SW 1271 (cell line): ENCODE results near the gene PTGDR2.
"Not testable (repeated sequence)": the region's sequence is repeated elsewhere in the genome, so short reads cannot be mapped to it uniquely, and the experiment has no call there.

Experiments
- DNase-seq, 2 experiments: peaks; one replicate each; lab custom pipeline; 2025; lab: John Stamatoyannopoulos, UW

Gene PTGDR2

DNA sequence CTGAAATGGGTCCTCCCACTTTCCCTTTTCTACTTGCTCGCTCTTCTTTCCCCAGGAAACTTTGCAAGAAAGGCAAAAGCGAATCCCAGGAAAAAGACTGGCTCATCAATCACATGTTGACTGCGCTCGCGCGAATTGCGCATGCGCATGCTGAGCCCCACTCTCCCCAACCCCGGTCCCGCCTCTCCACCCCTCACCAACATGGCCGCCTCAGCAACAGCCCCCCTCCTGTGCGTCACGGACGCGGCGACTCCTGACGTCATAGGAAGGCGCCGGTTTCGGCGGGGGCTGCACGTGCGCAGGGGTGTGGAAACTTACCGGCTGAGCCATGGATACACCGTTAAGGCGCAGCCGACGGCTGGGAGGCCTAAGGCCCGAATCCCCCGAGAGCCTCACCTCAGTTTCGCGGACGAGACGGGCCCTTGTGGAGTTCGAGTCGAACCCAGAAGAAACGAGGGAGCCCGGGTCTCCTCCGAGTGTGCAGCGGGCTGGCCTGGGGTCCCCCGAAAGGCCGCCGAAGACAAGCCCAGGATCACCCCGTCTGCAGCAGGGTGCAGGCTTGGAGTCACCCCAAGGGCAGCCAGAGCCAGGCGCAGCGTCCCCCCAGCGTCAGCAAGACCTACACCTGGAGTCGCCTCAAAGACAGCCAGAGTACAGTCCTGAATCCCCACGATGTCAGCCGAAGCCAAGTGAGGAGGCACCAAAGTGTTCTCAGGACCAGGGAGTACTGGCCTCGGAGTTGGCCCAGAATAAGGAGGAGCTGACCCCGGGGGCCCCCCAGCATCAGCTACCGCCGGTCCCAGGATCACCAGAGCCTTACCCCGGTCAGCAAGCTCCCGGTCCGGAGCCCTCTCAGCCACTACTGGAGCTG lies 13.7 kb downstream of the PTGDR2 start, which contains the start of gene CCDC86:
Gene CCDC86, plus strand, starts transcription at position 317 of the 871 bp plus-strand sequence. Its CDS starts 12 bp downstream, at position 329.
- DNase-seq = peak; percentile 80 to 88

DNA sequence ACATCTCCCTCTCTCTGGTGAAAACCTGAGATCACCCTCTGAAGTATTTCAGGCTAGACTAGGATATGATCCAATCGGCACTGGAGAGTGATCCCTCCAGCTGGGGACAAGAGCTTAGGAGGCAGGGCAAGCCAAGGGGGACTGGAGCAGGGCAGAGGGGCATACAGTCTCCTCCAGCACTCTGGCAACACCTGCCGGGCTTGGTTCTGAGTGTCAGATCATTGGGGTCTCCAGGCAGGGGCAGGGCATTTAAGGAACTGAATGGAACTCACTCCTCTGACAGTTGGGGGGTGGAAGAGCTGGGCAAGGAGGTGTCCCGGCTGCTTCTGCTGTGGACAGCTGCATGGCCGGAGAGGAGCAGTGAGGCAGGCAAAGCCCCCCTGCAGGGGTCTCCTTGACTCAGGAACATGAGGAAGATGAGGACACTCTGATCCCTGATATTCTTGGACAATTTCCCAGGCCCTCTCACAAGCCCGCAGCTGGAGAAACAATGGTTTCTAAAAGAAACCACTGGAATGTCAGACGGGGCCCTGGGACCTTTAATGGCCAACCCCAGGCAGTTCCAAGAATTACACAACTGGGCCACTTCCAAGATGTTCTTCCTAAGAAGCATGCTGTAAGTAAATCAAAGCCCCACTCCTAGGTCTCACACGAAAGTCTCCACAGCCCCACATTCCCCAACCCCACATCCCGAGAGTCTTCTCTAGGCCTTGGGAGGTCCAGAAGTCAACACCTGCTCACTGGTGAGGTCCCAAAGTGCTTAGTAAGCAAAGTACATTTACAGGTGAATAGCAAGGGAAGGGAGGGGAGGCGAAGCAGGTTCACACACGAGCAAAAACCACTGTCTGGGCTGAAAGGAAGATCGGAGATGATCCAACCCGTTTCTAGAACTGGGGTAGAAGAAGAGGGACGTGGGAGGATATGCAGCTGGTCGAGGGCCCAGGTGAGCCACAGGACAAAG lies 15.0 kb downstream of the PTGDR2 start:
- DNase-seq = no peak

DNA sequence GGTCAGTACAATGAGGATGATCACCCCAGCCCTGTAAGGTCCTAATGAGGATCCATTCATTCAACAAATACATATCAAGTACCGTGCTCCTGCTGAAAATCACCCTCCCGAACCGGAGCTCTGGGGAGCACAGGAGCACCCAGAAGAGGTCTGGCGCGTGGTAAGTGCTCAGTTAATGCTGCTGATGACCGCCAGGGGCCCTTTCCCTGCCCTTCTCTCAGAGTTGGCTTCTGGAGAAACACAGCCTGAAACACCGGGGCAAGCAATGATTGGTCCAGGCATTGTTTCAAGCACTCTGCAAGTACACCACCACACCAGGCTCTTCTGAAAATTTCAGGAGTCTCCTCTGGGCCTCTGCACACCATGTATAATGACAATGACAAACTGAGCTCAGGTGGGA lies 17.6 kb downstream of the PTGDR2 start:
- DNase-seq = no peak

DNA sequence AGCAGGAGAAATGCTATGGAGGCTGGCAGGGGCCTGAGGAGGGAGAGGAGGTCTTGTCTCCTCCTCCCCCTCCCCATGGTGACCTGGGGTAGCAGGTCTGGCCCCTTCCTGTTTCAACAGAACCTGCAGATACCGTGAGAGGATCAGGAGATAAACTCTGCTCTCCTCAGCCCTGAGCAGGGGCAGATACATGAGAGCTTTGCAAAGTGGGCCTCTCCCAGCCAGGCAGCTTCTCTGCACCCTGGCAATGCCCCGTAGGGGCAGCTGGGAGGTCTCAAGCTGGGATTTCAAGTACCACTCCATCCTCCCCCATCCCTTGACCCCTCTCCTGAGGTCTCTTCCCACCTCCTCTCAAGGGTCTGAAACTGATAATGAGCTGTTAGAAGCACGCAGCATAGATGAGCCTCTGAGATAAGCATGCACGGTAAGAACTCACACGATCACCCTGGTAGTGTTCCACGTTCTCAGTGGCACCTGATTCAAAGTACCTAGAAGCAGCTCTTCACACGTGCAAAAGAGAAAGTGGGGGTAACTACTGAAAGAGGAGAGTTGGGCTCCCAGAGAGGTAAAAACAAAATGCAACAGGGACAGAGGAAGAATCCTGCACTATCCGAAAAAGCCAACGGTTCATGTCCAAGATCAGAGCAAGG lies 18.8 kb downstream of the PTGDR2 start:
- no peak for DNase-seq

DNA sequence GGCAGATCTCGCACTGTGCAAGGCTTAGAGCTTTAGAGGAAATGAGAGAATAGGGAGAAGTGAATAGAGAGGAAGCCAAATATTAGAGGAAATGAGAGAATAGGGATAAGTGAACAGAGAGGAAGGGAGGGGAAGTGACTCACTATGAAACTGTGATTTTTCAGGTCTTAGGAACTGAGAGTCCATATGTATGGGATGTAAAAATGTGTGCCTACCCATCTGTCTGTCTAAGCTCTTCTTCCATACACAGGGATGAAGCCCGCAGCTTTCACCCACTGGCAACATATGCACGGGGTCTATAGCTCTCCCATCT lies 20.3 kb downstream of the PTGDR2 start:
- no peak for DNase-seq

DNA sequence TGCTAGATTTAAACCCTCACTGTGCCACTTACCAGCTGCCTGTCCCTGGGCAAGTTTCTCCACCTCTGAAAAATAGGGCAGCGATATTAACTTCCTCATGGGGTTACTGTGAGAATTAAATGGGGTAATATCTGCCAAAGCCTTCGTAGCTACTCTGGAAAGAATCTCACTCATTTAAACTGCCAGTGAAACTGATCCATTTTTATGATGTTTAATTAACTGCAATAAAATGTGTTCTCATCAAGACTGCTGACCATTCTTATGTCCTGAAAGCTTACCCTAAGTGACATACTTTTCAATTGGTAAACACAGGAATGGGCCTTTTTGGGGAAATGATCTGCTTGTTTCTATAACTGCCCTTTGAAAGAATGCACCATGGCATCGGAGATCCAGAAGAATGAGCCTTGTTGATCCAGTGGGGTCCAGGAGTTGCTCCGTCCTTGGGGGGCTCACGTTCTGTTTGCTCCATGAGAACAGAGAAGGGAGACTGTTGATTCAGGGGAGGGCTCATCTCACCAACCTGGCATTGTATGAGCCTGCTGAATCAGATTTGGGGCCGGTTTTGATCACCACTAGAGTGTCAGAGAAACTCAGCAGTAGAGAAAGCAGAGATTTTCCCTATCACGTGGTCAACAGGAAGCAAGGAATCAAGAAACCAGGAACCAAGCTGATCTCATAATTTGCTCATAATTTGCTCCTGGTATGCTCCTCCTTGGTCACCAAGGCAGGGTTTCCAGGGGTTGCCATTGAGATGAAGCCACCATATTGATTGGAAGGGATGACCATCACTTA lies 20.8 kb downstream of the PTGDR2 start:
- DNase-seq = no peak

DNA sequence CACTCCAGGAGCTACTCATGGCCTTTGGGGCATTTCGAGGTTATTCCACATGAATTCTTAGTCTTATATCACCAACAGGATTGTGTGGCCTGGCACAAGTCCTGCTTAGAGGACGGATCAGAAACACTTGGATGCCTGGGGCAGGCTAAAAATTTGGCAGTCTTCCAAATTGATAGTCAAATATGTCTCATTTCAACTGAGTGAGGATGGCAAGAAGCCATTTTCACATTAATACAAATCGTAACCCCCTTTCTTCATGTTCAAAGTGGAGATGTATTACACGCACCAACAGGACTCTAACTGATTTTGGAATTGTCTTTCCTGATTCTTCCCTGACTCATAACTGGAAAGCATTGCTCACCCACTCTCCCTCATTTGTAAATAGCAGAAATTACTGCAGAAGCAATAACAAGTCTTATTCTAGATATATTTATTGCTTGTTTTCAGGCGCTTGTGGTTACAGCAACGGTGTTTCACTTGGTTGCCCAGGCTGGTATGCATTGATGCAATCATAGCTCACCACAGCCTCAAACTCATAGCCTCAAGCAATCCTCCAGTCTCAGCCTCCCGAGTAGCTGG lies 24.2 kb downstream of the PTGDR2 start:
- DNase-seq = no peak

DNA sequence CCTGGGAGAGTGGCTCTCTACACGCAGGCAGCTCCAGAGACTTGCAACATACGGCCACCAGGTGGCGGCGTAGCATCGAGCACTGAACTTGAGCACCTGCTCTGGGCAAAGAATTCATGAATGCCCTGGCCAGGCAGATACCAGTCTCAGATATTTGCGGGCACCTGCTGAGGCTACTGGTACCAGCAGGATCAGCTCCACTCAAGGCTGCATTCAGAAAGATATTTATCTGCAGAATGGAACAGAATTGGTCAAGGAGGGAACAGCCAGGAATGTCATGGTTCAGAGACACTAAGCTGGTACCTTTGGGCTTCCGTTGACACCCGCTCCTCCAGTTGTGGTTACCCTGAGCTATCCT lies 24.6 kb downstream of the PTGDR2 start:
- peak in 1 of 2 experiments; percentile 75 for DNase-seq

DNA sequence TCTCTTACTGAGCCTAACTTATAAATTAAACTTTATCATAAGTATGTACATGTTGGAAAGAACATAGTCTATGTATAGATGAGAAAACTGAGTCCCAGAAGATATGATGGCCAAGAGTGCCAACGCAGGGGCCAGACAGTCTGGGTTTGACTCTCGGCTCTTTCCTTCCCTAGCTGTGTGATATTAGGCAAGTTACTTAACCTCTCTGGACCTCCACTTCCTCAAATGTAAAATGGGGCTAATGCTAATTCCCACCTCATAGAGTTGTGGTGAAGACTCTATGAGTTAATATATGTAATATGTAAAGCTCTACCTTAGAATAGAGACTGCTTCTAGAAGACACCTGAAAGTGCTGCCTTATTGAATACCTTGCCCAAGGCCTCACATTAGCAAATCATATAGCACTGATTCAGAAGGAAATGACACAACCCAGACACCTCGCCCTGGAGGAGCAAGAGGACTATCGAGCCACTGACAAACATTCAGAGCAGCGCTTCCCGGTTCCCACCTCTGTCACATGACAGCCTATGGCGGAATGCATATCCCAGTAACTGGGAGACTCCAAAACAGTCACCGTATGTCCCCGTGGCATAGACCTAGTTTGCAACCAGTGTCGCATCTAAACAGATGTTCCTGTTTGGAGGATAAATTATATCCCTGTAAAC lies 25.1 kb downstream of the PTGDR2 start:
- no peak for DNase-seq

DNA sequence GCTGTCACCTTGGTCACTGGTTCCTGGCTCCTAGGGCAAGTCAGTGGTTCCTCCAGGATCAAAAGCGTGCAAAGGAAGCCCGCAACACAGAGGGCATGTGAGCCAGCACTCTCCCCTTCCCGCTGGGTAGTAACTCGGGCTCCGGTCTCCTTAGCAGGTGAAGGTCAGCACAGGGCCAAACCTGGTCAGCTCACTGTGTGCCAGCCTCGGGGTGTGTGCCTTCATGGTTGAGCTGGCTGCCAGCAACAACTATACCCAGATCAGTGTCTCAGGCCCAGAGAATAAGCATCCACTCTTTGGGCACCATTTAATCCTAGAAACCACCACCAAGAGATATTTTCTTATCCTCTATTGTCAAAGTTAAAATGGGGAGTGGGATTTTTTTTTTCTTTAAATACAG lies 30.0 kb downstream of the PTGDR2 start:
- no peak for DNase-seq

DNA sequence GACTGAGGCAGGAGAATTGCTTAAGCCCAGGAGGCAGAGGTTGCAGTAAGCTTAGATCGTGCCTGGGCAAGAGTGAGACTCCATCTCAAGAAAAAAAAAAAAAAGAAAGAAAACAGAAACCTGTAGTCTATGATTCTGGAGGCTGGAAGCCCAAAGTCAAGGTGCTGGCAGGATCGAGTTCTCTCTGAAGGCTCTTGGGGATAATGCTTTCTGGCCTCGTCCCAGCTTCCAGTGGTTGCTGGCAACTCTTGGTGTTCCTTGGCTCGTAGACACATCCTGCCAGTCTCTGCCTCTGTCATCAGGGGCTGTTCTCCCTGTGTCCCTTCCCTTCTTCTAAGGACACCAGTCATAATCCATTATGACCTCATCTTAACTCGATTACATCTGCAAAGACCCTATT lies 30.6 kb downstream of the PTGDR2 start:
- no peak for DNase-seq

DNA sequence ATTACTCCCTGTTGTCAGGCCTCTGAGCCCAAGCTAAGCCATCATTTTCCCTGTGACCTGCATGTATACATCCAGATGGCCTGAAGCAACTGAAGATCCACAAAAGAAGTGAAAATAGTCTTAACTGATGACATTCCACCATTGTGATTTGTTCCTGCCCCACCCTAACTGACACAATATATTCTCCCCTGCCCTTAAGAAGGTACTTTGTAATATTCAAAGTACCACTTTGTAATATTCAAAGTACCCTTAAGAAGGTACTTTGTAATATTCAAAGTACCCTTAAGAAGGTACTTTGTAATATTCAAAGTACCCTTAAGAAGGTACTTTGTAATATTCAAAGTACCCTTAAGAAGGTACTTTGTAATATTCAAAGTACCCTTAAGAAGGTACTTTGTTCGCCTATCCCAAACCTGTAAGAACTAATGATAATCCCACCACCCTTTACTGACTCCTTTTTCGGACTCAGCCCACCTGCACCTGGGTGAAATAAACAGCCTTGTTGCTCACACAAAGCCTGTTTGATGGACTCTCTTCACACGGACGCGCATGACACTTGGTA lies 31.9 kb downstream of the PTGDR2 start:
- not testable (repeated sequence) for DNase-seq

DNA sequence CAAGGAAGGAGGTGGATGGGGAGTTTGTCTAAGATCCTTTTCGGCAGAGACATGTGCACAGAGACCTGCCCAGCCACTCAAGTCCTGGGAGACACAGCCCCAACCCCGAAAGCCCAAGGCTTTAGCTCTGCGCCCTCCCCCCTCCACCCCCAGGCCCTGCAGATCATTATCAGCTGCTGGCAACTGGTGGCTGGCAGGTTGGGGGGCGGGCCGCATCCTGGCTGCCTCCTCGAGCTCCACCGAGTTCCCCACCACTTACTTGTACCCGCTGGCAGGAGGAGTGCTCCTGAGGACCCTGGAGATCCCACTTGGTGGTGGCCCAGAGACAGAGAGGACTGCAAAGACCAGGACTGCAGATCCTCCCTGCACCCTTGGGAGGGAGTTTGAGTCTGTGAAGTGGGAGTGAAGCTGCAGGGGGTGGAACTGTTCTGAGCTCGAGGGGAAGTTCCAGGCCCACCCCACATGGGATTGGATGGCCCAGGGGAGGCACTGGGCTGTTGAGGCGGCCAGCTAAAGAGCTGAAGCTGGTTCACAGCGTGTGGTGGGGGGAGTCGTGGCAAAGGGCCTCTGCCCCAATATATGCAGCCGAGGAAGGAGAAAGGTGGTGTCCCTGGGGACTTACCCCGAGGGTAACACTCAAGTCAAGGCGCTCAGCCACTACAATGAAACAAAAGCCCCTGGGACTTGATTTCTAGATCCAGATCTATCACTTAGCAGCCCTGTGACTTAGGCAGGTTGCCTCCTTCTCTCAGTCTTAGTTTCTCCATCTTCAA lies 33.7 kb downstream of the PTGDR2 start:
- DNase-seq = no peak

DNA sequence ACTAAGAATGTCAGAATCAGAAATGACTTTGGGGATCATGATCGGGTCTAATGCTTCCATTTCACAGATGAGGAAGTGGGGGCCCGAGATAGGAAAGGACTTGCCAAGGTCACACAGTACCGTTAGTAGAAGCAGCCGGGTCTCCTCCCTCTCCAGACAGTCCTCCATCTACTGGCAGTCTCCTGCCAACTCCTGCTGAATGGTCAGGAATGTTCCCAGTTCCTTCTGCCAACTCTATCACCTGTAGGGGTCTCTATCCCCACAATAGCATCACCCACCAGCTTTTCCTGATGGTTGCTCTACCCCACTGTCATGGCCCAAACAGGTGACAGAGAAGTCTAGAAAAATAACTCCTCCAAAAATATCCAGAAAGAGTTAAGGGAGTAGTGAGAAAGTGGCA lies 37.7 kb downstream of the PTGDR2 start:
- no peak for DNase-seq

DNA sequence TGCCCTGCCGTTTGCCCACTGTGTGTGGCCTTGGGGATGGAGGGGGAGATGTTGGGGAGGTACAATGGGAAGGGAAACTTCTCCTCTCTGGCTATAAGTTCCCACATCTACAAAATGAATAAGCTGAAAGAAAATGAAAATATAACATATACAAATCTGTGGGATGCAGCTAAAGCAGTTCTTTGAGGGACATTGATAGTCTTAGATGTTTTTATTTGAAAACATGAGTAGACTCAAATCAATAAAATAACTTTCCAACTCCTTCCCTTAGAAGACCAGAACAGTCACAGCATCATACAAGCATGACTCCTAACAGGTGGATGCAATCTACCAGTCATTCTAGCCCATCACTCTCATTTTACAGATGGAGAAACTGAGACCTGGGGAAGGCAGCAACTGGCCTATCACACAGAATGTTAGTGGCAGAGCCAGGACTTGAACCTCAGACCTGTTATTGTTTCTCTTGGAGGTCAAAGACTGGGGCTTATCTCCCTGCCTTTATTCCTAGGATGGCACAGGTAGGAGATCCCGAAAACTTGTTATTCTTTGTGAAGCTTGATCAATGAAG lies 39.1 kb downstream of the PTGDR2 start:
- DNase-seq = no peak

DNA sequence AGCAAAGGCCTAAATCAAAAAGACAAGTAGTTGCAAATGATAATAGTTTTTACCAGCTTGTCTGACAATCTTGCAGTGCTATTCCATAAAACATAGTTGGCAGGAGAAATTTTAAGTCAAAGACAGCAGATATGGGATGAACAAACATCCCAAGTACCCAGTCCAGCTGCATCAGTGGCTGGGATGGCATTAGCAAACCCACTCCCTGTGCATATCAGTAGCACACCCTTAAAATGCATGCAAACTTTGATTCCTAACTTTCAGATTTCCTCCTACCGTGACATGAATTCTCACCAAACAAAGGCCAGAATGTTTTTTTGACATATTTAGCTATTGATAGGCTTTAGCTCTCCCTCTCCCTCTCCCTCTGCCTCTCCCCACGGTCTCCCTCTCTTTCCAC lies 41.6 kb downstream of the PTGDR2 start:
- no peak for DNase-seq

DNA sequence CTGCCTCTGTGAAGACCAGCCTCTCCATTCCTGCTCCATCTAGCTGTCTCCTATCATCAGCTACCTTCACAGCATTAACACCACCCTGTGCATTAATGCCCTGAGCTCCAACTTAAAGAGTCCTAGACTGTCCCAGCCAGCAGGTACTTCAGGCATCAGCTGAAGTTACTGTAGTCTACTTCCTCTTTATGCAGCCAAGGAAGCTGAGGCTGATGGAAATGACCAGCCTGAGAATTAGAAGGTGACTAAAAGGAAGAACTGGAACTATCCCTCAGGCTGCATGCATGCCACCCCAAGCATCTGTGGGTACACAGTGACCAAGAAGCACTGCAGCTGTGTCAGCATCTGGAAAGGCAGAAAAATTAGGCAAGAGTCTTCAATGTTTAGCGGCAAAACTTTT lies 42.4 kb downstream of the PTGDR2 start:
- DNase-seq = no peak

DNA sequence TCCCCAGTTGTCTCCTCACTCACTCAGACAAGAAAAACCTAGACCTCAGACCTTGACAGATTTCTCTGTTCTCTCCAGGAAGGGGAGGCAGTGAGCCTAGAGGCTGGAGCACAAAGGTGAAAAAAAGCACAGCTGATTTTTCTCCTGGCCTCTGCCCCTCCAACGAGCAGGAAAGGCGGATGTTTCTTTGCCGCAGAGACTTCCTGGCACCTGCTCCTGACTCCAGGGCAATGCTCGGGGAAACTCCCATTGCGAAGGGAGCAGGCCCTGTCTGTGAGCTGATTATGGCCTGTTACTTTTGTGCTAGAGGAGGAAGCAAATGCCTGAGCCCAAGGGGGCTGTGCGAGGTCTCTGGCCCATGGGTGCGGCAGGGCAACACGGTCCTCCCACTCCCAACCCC lies 45.2 kb downstream of the PTGDR2 start:
- no peak for DNase-seq

DNA sequence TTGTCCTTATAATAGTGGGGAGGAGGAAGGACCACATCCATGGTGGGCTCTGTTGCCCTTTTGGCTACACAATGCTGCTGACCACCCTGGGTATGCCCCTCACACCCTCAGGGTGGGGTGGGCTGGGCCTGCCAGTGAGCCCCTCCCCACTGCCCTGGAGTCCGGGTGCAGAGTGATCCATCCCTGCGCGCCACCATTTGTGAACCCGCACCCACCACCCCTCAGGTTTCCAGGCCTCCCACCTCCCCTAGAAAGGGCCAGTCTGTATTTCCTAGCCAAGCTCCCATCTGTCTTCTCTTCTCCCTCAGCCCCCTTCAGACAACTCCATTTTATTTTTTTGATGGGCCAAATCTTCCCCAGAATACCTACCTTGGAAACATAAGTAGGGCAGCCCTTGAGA lies 45.6 kb downstream of the PTGDR2 start:
- DNase-seq = no peak
